Omental fat pad (tissue), 4 donors: ENCODE measurements around the gene LPP. TPM values are rescaled to one million over a fixed set of nuclear protein-coding genes. Genes with fewer than 3 reads are reported as not detected.
A peak's percentile ranks its signal among the peaks of the same experiment; 100 is the strongest.

Experiments used
- ATAC-seq: fragments of 150-250 bp; one replicate; pipeline ENCODE4 v1.9.1; 2016; ENCODE audit warnings: mild to moderate bottlenecking, moderate library complexity; ENCODE audit not compliant: low FRiP score
- DNase-seq: peaks from one replicate; pipeline ENCODE4 v3.0.0-alpha.2; 2019; ENCODE audit warnings: low spot score
- total RNA-seq, 4 donors: library from RNA; depleted of rRNA; stranded (reverse); fragments of >200 nt; gene quantifications; one replicate each; pipeline ENCODE4 v1.1.0, GENCODE V29; 2016
- TF ChIP-seq, protein P1 (sequence below), 3 donors: fragments of 450-650 bp; IDR thresholded peaks; one replicate each; pipeline ENCODE4 v1.5.1; 2016 to 2017; ENCODE audit warnings: antibody characterized with exemption in 3 of 3, mild to moderate bottlenecking in 3 of 3, moderate library complexity in 2 of 3

Gene LPP
- total RNA-seq, 4 donors from 2014 or later: 113 to 302 (median 126) TPM

DNA sequence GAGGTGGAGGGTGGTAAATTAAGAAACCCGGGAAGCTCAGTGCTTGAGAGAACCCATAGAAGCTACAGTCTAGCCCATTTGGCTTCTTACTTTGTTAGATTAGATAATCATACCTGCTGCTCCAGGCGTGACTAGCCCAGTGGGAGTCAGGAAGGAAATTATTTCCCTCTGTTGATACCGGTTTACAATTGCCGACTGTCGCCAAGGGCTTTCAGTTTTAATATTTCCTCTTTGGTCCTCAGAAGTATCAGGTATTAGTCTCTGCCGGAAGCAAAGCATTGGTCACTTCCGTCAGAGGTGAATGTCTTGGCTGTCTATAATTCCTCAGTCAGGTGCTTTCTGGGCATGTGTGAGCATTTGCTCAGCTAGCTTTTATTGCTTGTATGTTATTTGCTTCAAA is 75.2 kb downstream of the LPP start:
- TF ChIP-seq, protein P1, sequence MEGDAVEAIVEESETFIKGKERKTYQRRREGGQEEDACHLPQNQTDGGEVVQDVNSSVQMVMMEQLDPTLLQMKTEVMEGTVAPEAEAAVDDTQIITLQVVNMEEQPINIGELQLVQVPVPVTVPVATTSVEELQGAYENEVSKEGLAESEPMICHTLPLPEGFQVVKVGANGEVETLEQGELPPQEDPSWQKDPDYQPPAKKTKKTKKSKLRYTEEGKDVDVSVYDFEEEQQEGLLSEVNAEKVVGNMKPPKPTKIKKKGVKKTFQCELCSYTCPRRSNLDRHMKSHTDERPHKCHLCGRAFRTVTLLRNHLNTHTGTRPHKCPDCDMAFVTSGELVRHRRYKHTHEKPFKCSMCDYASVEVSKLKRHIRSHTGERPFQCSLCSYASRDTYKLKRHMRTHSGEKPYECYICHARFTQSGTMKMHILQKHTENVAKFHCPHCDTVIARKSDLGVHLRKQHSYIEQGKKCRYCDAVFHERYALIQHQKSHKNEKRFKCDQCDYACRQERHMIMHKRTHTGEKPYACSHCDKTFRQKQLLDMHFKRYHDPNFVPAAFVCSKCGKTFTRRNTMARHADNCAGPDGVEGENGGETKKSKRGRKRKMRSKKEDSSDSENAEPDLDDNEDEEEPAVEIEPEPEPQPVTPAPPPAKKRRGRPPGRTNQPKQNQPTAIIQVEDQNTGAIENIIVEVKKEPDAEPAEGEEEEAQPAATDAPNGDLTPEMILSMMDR (IDR thresholded peaks at IDR 0.05): no peak
- DNase-seq: no peak
- no peak for ATAC-seq

DNA sequence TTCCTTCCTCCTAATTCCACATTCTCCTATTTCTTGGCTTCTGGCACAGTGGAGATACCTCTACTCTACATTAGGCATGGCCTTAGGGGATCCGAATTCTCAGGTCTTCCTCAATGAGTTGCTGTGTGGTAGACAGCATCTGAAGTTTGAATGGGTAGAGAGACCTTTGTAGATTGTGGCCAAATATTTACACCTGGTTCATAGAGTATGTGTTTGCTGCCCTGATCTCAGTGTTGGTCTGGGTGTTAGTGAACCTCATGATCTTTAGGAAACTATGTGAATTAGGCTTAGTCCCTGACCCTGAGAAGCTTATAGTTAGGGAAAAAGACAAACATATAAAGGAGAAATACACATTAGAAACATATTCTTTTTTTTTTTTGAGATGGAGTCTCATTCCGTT is 75.8 kb downstream of the LPP start:
- ATAC-seq: no peak
- TF ChIP-seq, protein P1 (IDR thresholded peaks at IDR 0.05): no peak
- DNase-seq: no peak

DNA sequence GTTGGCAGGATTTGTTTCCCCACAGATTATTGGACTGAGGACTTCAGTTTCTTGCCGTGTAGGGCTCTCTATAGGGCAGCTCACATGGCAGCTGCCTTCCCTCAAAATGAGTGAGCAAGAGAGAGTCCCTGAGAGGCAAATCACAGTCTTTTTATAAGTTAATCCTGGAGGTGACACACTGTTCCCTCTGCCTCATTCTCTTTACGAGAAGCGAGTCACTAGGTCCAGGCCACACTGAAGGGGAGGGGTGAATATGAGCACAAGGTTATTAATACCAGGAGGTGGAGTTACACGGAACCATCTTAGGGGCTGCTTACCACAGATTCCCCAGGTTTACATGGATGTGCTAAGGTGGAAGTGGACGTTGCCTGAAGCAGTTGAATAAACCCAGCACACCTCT is 77.0 kb downstream of the LPP start:
- no peak for ATAC-seq
- no peak for DNase-seq
- TF ChIP-seq, protein P1 (IDR thresholded peaks at IDR 0.05): no peak

DNA sequence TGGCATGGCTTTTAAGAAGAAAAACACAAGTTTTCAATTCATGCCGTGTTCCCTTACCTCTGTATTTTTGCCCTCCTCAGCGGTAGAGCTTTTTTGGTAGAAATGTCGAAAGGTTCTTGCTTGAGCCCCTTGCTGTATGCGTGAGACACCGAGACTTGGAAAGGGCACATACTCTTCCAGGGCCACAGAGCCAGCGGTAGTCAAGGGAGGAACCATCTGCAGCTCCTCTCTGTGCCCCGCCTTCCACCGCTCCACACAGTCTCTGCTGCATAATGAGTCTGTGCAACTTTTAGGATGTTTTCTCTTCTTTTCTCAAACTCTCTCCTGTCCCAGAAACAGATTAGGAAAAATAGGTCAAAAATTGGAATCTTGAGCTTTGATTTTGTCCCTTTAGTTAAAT is 77.5 kb downstream of the LPP start:
- DNase-seq (no peak), ATAC-seq (no peak)
- TF ChIP-seq, protein P1 (IDR thresholded peaks at IDR 0.05): no peak

DNA sequence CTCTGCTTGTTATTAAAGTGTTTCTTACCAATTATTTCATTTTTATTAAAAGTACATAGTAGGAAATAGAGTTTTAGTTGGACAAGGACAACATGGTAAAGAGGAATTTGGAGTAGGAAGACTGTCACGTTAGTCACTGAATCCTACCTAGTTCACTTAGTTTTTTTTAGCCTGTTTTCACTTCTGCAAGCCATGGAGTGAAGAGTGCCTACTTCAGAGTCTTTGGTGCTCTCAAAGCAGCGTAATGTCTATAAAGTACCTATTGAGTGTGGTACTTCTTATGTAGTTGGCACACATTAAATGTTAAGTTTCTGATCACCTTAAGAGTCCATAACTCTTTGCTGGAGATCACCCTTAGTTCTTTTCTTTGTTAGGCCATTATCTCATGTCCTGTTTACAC is 78.7 kb downstream of the LPP start:
- no peak for ATAC-seq
- no peak for DNase-seq
- TF ChIP-seq, protein P1 (IDR thresholded peaks at IDR 0.05): no peak

DNA sequence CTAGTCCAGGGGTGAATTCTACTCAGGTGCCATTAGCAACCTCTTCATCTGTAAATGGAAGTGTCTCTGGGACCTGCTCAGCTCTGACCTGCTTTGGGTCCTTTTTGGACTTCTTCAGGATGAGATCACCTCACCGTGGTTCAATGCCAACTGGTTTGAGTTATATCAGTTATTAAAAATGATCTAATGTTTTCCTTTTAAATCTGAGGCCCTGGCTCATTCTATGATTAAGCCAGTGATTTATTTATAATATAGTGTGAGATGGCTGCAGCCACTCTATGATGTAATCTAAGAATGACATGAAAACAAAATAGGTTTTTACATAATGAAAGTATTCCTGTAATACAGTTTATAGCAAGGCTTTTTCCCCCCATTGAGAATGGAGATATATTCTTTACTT is 79.4 kb downstream of the LPP start:
- TF ChIP-seq, protein P1 (IDR thresholded peaks at IDR 0.05): no peak
- ATAC-seq: peak; percentile 60
- no peak for DNase-seq

DNA sequence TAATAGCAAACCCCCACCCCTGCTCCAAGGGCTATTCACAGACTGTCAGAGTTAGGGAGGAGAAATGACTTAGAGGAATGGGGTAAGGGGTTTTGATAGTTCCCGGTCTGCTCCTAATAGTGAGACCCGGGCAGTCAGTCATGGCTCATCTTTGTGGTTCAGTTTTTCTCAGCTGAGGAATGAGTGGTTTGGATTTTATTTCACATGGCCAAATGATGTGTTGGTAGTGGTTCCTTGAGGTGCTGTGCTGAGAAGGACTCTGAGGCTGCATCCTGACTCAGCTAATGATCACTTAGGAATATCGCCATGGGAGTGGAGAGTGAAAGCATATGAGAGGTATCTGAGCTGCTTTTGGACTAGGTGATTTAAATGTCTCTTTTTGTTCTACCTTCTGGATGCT is 80.2 kb downstream of the LPP start:
- DNase-seq (no peak), ATAC-seq (no peak)
- TF ChIP-seq, protein P1 (IDR thresholded peaks at IDR 0.05): no peak
